ENCODE data around the gene FBLN2. TPM values are rescaled to one million over a fixed set of nuclear protein-coding genes. Genes with fewer than 3 reads are reported as not detected.
A peak's percentile ranks its signal among the peaks of the same experiment; 100 is the strongest.

Gene FBLN2
- total RNA-seq, 1 donor from 2014 or later, result 413 TPM

GRCh38 chr3:13550791-13551360, 2.0 kb downstream of the FBLN2 start:
- H3K36me3 Mint-ChIP-seq (ENCODE audit: low read depth), result no peaks in the 10 kb centered on the region
- no peaks in the 10 kb centered on the region for H3K27me3 Mint-ChIP-seq (ENCODE audit: low read depth)
- H3K4me1 Mint-ChIP-seq (ENCODE audit: low read depth), result peaks cover 83% of the 10 kb centered on the region
- H3K4me3 Mint-ChIP-seq (ENCODE audit: unreplicated experiment), result peak overlapping the region; percentile 82
- peak; percentile 85 for DNase-seq (ENCODE audit: low spot score)
- H3K9me3 Mint-ChIP-seq (ENCODE audit: low read depth), result no peaks in the 10 kb centered on the region
- H3K27ac Mint-ChIP-seq (ENCODE audit: unreplicated experiment), result peak overlapping the region; percentile 71
- no peak for TF ChIP-seq CTCF (IDR thresholded peaks at IDR 0.05)

GRCh38 chr3:13552857-13553652, 4.1 kb downstream of the FBLN2 start:
- no peaks in the 10 kb centered on the region for H3K36me3 Mint-ChIP-seq (ENCODE audit: low read depth)
- no peaks in the 10 kb centered on the region for H3K9me3 Mint-ChIP-seq (ENCODE audit: low read depth)
- no peaks in the 10 kb centered on the region for H3K27me3 Mint-ChIP-seq (ENCODE audit: low read depth)
- H3K4me3 Mint-ChIP-seq (ENCODE audit: unreplicated experiment), result peak overlapping the region; percentile 33
- H3K27ac Mint-ChIP-seq (ENCODE audit: unreplicated experiment), result peak overlapping the region; percentile 49
- no peak for DNase-seq (ENCODE audit: low spot score)
- H3K4me1 Mint-ChIP-seq (ENCODE audit: low read depth), result peaks cover 81% of the 10 kb centered on the region
- no peak for TF ChIP-seq CTCF (IDR thresholded peaks at IDR 0.05)

- DNase-seq (ENCODE audit: low spot score), result no peak
- Mint-ChIP-seq H3K27ac (ENCODE audit: unreplicated experiment) (no peak overlapping the region), H3K36me3 (ENCODE audit: low read depth) (no peaks in the 10 kb centered on the region), H3K9me3 (ENCODE audit: low read depth) (no peaks in the 10 kb centered on the region), H3K4me3 (ENCODE audit: unreplicated experiment) (no peak overlapping the region), H3K4me1 (ENCODE audit: low read depth) (peaks cover 79% of the 10 kb centered on the region), H3K27me3 (ENCODE audit: low read depth) (no peaks in the 10 kb centered on the region)
- TF ChIP-seq CTCF (IDR thresholded peaks at IDR 0.05), result no peak
These were observed 4.8 kb downstream of the FBLN2 start for GRCh38 chr3:13553686-13554085.

GRCh38 chr3:13555753-13556152, 6.8 kb downstream of the FBLN2 start:
- Mint-ChIP-seq H3K4me1 (ENCODE audit: low read depth) (peaks cover 87% of the 10 kb centered on the region), H3K27me3 (ENCODE audit: low read depth) (no peaks in the 10 kb centered on the region), H3K27ac (ENCODE audit: unreplicated experiment) (peak overlapping the region; percentile 96), H3K36me3 (ENCODE audit: low read depth) (no peaks in the 10 kb centered on the region), H3K9me3 (ENCODE audit: low read depth) (no peaks in the 10 kb centered on the region), H3K4me3 (ENCODE audit: unreplicated experiment) (peak overlapping the region; percentile 48)
- TF ChIP-seq CTCF (IDR thresholded peaks at IDR 0.05), result no peak
- DNase-seq (ENCODE audit: low spot score), result no peak

GRCh38 chr3:13556207-13556606, 7.3 kb downstream of the FBLN2 start:
- peak overlapping the region; percentile 48 for H3K4me3 Mint-ChIP-seq (ENCODE audit: unreplicated experiment)
- H3K27ac Mint-ChIP-seq (ENCODE audit: unreplicated experiment), result peak overlapping the region; percentile 96
- H3K36me3 Mint-ChIP-seq (ENCODE audit: low read depth), result peaks cover under 1% of the 10 kb centered on the region
- H3K27me3 Mint-ChIP-seq (ENCODE audit: low read depth), result no peaks in the 10 kb centered on the region
- H3K4me1 Mint-ChIP-seq (ENCODE audit: low read depth), result peaks cover 88% of the 10 kb centered on the region
- no peaks in the 10 kb centered on the region for H3K9me3 Mint-ChIP-seq (ENCODE audit: low read depth)
- no peak for DNase-seq (ENCODE audit: low spot score)
- peak; percentile 9 for TF ChIP-seq CTCF (IDR thresholded peaks at IDR 0.05)
